ENCODE data around the gene HTR7. TPM values are rescaled to one million over a fixed set of nuclear protein-coding genes. Genes with fewer than 3 reads are reported as not detected.

The HTR7 gene
- total RNA-seq (2022; extraction: Qiagen RNA extraction; ENCODE audit: low read depth), result 0.07 to 0.13 TPM (median 0.09 TPM) in 5 replicates

DNA sequence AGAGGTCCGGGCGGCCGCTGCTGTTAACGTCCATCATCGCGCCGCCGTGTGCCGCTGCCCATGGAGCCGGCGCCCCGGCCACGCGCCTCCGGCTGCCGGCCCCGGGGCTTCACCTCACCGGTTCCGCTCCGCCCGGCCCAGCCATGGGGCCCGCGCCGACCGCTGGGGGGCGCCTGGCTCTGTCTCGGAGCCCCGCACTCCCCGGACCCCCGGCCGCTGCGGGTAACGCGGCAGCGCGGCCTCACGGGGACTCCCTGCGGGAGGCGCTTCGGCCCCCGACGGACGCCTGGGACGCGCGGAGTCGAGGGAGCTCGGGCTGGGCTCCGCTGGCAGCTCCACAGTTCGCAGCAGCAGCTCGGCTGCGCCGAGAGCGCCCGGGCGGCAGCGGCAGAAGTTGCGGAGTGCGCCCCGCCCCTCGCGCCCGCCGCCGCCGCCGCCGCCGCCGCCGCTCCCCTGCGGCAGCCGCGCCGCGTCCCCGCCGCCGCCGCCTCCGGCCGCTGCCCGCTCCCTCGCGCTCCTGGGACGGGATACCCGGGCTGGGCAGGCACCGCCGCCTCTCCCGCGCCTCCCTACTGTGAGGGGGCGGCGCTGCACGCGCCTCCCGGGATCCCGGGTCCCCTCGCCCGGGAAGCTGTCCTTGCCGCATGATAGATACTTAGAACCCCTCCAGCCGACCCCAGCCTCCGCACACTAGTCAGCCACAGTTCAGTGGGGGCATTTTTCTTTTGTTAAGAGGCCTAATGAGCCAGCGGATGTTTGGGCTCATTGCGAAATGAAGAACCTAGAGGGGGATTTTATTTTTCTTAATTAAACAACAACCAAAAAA is at the start of gene HTR7:
Gene HTR7, minus strand, starts transcription at position 405 of the 826 bp plus-strand sequence. Its CDS starts 368 bp downstream, at position 37.

DNA sequence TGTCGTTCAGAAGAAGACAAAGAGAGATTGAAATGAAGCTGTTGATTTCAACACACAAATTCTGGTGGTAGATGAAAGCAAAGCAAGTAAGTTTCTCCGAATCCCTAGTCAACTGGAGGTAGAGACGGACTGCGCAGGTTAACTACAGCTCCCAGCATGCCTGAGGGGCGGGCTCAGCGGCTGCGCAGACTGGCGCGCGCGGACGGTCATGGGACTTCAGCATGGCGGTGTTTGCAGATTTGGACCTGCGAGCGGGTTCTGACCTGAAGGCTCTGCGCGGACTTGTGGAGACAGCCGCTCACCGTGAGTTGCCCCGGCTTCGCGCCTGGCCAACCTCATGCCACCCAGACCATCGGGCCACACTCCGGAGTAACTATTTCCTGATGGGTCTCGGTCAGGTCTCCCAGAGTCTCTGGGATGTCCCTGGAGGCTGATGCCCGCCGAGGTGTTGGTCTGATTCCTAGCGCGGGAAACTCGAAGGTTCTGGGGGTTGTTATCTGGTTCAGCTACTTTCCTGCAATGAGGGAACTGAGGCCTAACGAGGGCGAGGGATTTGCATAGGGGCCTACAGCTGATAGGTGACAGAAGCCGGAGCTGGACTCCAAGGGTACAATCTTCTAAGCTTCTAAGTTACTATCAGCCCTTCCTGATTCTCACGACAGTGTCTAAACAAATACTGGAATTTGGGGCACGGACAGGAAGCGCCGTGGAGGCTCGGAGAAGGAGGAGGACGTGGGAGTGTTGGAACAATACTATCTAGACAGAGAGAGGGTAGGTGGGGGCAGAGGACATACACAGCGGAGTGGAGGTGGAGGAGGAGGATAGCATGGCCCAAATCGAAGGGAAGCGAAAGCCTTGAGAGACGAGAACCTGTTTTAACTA is 14.2 kb upstream of the HTR7 start, which contains the start of gene RPP30:
Gene RPP30, plus strand, starts transcription at position 209 of the 882 bp plus-strand sequence. Its CDS starts 13 bp downstream, at position 222.

Other genes starting within 250 kb of the HTR7 start
- gene RPP30, start 13.9 kb upstream of the HTR7 start, total RNA-seq (2022; extraction: Qiagen RNA extraction; ENCODE audit: low read depth), result 45.3 to 53.0 TPM (median 50.1 TPM) in 5 replicates
- 5.3 to 8.7 TPM (median 7.9 TPM) in 5 replicates for gene ANKRD1, start 63.0 kb upstream of the HTR7 start, total RNA-seq (2022; extraction: Qiagen RNA extraction; ENCODE audit: low read depth)

All from A549 treated with RU486 at 1 μM for 4 hours (cell line).